Peyer's patch (tissue), 4 donors: Measurements from ENCODE around the gene UBE2E1. TPM values are rescaled to one million over a fixed set of nuclear protein-coding genes. Genes with fewer than 3 reads are reported as not detected.

Experiments
- DNase-seq, 3 donors: peaks; one replicate each; pipeline ENCODE4 v3.0.0-alpha.2; 2017 to 2019
- H3K27ac ChIP-seq, 4 donors: fragments of 200-600 bp; sonication (generic); one replicate each; pipeline ENCODE4 v1.5.1; 2016 to 2019
- H3K27me3 ChIP-seq, 2 donors: fragments of 200-600 bp; sonication (generic); one replicate each; pipeline ENCODE4 v1.5.1; 2019
- H3K36me3 ChIP-seq, 3 donors: fragments of 200-600 bp; sonication (generic); one replicate each; pipeline ENCODE4 v1.5.1; 2016 to 2019
- H3K4me1 ChIP-seq, 4 donors: fragments of 200-600 bp; sonication (generic); one replicate each; pipeline ENCODE4 v1.5.1; 2016 to 2019
- H3K4me3 ChIP-seq, 4 donors: fragments of 200-600 bp; sonication (generic); 1 replicate in 3 of 4; 2 replicates in 1 of 4; pipeline ENCODE4 v1.5.1; 2016 to 2019; ENCODE audit warnings: mild to moderate bottlenecking in 1 of 4
- H3K9me3 ChIP-seq, 4 donors: fragments of 200-600 bp; sonication (generic); one replicate each; pipeline ENCODE4 v1.5.1; 2016 to 2019; ENCODE audit warnings: mild to moderate bottlenecking in 1 of 4
- POLR2A ChIP-seq, 2 donors: fragments of 450-650 bp; IDR thresholded peaks; one replicate each; pipeline ENCODE4 v1.5.1; 2017; ENCODE audit warnings: antibody characterized with exemption in 2 of 2, mild to moderate bottlenecking in 2 of 2, moderate library complexity in 2 of 2
- total RNA-seq, 4 donors: library from RNA; depleted of rRNA; stranded (reverse); fragments of >200 nt; gene quantifications; one replicate each; pipeline ENCODE4 v1.1.0, GENCODE V29; 2016
- TF ChIP-seq, protein P1 (sequence below), 6 experiments: fragments of 450-650 bp in 4 of 6; fragments of 200-600 bp in 2 of 6; sonication (generic) in 1 of 6; IDR thresholded peaks; one replicate each; pipeline ENCODE4 v1.5.1; 2017 to 2019; ENCODE audit warnings: antibody characterized with exemption in 6 of 6, mild to moderate bottlenecking in 3 of 6, moderate library complexity in 1 of 6

UBE2E1 gene
- total RNA-seq, 4 donors from 2014 or later = 26.1 to 58.6 (median 43.0) TPM

DNA sequence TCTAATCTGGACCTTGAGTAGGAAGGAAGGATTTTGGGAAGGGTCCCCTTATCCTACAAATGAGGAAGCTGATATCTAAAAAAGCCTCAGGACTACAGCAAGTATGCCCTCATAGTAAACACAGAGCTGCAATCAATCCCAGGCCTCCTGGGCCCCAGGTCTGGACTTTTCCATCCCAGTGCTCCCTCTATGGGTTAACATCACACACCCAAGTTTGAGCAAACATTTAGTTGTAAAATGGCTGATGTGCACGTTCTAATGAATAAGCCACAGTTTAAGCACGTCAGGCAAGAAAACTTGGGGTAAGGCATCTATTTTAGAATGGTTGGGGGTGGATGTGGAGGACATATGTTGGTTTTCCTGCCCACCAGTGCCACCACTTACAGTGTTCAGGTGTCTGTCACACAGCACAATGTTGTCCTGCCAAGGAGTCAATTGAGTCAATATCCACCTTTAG lies 44.3 kb upstream of the UBE2E1 start:
- DNase-seq = peak in 1 of 3 donors; percentile 53
- Histone ChIP-seq H3K9me3 (no peaks in the 10 kb centered on the region), H3K27me3 (no peaks in the 10 kb centered on the region), H3K4me1 (peaks cover 0 to 6% (median 0%) of the 10 kb centered on the region in 4 donors), H3K36me3 (no peaks in the 10 kb centered on the region), H3K27ac (no peak overlapping the region), H3K4me3 (no peak overlapping the region)
- no peak for TF ChIP-seq POLR2A (IDR thresholded peaks at IDR 0.05)
- TF ChIP-seq, protein P1, sequence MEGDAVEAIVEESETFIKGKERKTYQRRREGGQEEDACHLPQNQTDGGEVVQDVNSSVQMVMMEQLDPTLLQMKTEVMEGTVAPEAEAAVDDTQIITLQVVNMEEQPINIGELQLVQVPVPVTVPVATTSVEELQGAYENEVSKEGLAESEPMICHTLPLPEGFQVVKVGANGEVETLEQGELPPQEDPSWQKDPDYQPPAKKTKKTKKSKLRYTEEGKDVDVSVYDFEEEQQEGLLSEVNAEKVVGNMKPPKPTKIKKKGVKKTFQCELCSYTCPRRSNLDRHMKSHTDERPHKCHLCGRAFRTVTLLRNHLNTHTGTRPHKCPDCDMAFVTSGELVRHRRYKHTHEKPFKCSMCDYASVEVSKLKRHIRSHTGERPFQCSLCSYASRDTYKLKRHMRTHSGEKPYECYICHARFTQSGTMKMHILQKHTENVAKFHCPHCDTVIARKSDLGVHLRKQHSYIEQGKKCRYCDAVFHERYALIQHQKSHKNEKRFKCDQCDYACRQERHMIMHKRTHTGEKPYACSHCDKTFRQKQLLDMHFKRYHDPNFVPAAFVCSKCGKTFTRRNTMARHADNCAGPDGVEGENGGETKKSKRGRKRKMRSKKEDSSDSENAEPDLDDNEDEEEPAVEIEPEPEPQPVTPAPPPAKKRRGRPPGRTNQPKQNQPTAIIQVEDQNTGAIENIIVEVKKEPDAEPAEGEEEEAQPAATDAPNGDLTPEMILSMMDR (IDR thresholded peaks at IDR 0.05) = peak in 4 of 6 experiments; percentile 29 to 55 (median 45)

DNA sequence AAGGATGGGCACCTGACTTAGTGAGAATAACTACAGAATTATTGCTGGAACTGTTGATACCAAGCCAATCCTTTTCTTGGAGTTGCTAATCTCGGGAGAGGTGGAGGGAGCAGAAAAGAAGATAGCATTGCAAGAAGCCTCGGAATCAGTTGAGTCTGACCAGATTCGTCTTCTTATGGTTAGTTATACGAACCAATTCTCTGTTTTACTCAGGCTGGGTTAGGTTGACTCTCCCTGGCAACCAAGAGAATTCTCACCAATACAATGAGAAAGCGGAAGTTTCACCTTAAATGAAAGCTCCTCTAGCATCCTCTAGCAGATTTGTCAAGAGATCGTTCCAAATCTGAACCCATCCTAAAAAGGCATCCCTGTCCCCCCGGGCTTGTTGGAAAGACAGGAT lies 43.5 kb upstream of the UBE2E1 start:
- no peak overlapping the region for H3K4me3 ChIP-seq

DNA sequence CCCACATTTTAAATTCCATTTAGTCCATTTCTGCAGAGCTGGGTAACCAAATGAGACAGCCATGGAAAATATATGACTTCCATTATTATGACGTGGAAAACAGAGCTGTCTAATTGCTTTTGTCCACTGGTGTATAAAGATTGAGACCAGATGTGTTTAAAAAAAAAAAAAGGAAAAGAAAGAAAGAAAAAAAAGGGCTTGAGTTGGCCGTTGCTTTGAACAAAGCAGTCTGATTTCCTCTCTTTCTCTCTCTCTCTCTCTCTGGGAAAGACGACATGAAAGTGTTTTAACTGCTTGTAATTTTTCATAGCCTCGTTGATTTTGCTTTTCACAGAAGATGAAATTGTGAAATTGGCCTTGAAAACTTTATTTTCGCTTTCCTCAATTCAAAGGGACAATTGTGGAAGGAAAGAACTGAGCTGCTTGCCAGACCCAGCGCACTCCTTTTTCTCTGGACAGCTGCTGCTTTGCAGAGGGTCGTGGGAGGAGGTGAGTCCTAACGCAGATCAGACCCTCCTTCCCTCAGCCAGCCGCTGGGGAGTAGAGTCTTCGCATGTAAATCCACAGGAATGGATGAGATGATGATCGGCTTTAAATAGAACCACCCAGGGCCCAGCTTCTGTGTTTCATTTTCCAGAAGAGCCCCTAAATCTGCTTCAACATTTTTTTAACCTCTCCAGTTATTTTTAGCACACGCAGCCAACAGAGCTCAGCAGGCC lies 42.8 kb upstream of the UBE2E1 start:
- no peaks in the 10 kb centered on the region for H3K27me3 ChIP-seq
- TF ChIP-seq, protein P1 (IDR thresholded peaks at IDR 0.05) = no peak
- no peak for TF ChIP-seq POLR2A (IDR thresholded peaks at IDR 0.05)
- H3K4me1 ChIP-seq = peaks cover 0 to 6% (median 0%) of the 10 kb centered on the region in 4 donors
- no peaks in the 10 kb centered on the region for H3K9me3 ChIP-seq
- H3K36me3 ChIP-seq = no peaks in the 10 kb centered on the region
- peak overlapping the region in 1 of 4 donors; percentile 24 for H3K4me3 ChIP-seq
- no peak for DNase-seq
- H3K27ac ChIP-seq = peak overlapping the region in 1 of 4 donors; percentile 42

More for the DNA sequence above, 43.5 kb upstream of the UBE2E1 start:
- TF ChIP-seq POLR2A (IDR thresholded peaks at IDR 0.05) = no peak
- TF ChIP-seq, protein P1 (IDR thresholded peaks at IDR 0.05) = no peak
- no peak for DNase-seq
- H3K36me3 ChIP-seq = no peaks in the 10 kb centered on the region
- no peaks in the 10 kb centered on the region for H3K27me3 ChIP-seq
- H3K4me1 ChIP-seq = peaks cover 0 to 6% (median 0%) of the 10 kb centered on the region in 4 donors
- H3K27ac ChIP-seq = no peak overlapping the region
- no peaks in the 10 kb centered on the region for H3K9me3 ChIP-seq

- no peak for DNase-seq
- no peaks in the 10 kb centered on the region for H3K9me3 ChIP-seq
Observed at GRCh38 chr3:23764407-23764806, 41.3 kb upstream of the UBE2E1 start.

DNA sequence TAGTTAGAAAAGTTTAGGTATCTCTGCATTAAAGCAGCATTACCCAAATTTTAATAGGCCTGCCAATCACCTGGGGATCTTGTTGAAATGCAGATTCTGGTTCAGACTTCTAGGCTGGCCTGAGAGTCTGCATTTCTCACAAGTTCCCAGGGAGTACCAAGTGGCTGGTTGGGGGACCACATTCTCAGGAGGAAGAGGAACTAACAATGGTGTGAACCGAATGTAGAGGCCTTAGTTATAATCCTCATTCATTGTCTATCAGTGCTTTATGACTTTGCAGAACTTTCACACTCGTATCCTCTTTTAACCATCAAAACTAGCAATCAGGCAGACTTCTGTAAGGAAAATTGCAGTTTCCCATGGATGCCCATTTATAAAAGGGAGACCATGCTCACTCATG lies 38.2 kb upstream of the UBE2E1 start:
- no peak overlapping the region for H3K27ac ChIP-seq
- no peaks in the 10 kb centered on the region for H3K27me3 ChIP-seq
- H3K4me3 ChIP-seq = no peak overlapping the region
- no peak for TF ChIP-seq POLR2A (IDR thresholded peaks at IDR 0.05)
- TF ChIP-seq, protein P1 (IDR thresholded peaks at IDR 0.05) = no peak
- DNase-seq = no peak
- no peaks in the 10 kb centered on the region for H3K36me3 ChIP-seq
- H3K4me1 ChIP-seq = no peaks in the 10 kb centered on the region
- no peaks in the 10 kb centered on the region for H3K9me3 ChIP-seq

More at GRCh38 chr3:23764407-23764806, 41.3 kb upstream of the UBE2E1 start:
- no peak for TF ChIP-seq POLR2A (IDR thresholded peaks at IDR 0.05)
- TF ChIP-seq, protein P1 (IDR thresholded peaks at IDR 0.05) = no peak
- no peaks in the 10 kb centered on the region for H3K36me3 ChIP-seq
- H3K4me1 ChIP-seq = peaks cover 0 to 6% (median 0%) of the 10 kb centered on the region in 4 donors
- no peak overlapping the region for H3K4me3 ChIP-seq
- H3K27me3 ChIP-seq = no peaks in the 10 kb centered on the region
- no peak overlapping the region for H3K27ac ChIP-seq
